K562 (cell line): ENCODE data around the gene HSF2BP. TPM values are rescaled to one million over a fixed set of nuclear protein-coding genes. Genes with fewer than 3 reads are reported as not detected.

Experiments used
- ATAC-seq: fragments of 200-7000 bp; cut with Tn5 transposase; 3 replicates; pipeline ENCODE4 v1.9.1; 2020; ENCODE audit warnings: moderate library complexity
- BruUV-seq: library from RNA; stranded (reverse); fragments of 400-500 nt; replicated peaks from 2 replicates; lab custom pipeline; 2021; lab: Mats Ljungman, UMichigan
- CTCF ChIA-PET: fragments of 300-600 bp; formaldehyde crosslinking; extraction: SDS; loops from one replicate; lab custom pipeline; 2021; ENCODE audit warnings: low intra/inter-chr PET ratio; lab: Yijun Ruan, JAX
- POLR2A ChIA-PET: fragments of 300-600, 350-650 bp; sonication (Branson Sonifier 250); formaldehyde crosslinking; extraction: SDS; loops from one replicate; lab custom pipeline; 2021; ENCODE audit warnings: antibody characterized with exemption, inconsistent platforms; lab: Yijun Ruan, JAX
- DNase-seq, 4 experiments: peaks; one replicate each; pipeline versions ENCODE4 v3.0.0 to v3.0.0-alpha.2; 2011 to 2018; ENCODE audit warnings: low spot score in 3 of 4, mixed read lengths in 3 of 4; ENCODE audit errors: extremely low read depth in 1 of 4
- FAIRE-seq: peaks from 2 replicates; lab custom pipeline; 2011; peaks lifted over from hg19 to GRCh38; lab: Jason Lieb, UNC
- H2AFZ ChIP-seq: 2 replicates; pipeline ENCODE4 v1.6.0; 2011; ENCODE audit warnings: low read depth, low read length, control low read depth, inconsistent platforms
- H3K27ac ChIP-seq: fragments of 200-600 bp; 3 replicates; pipeline ENCODE4 v1.8.0; 2011; ENCODE audit warnings: low read depth, mild to moderate bottlenecking, control low read depth, inconsistent platforms, low read length, moderate library complexity, mixed read lengths; ENCODE audit errors: extremely low read depth
- H3K27me3 ChIP-seq, 2 experiments: fragments of 300-600 bp in 1 of 2; 2 replicates in 1 of 2; 3 replicates in 1 of 2; pipeline versions ENCODE4 v1.6.0 to v1.8.0; 2011; ENCODE audit warnings: inconsistent platforms in 2 of 2, low read length in 2 of 2, mild to moderate bottlenecking in 1 of 2, mixed read lengths in 1 of 2, moderate library complexity in 1 of 2; ENCODE audit not compliant: control insufficient read depth in 2 of 2, insufficient read depth in 2 of 2
- H3K36me3 ChIP-seq: fragments of 300-600 bp; 3 replicates; pipeline ENCODE4 v1.8.0; 2011; ENCODE audit warnings: mild to moderate bottlenecking, low read length, inconsistent platforms; ENCODE audit not compliant: control insufficient read depth, insufficient read depth
- H3K4me1 ChIP-seq, 2 experiments: fragments of 200-600 bp in 1 of 2; replicated peaks in 1 of 2; 2 replicates in 1 of 2; 3 replicates in 1 of 2; pipeline versions ENCODE4 v1.5.1 to v1.8.0; 2011; ENCODE audit warnings: inconsistent platforms in 2 of 2, low read length in 2 of 2, mild to moderate bottlenecking in 1 of 2, mixed read lengths in 1 of 2, moderate library complexity in 1 of 2; ENCODE audit not compliant: control insufficient read depth in 2 of 2, insufficient read depth in 2 of 2
- H3K4me2 ChIP-seq: 2 replicates; pipeline ENCODE4 v1.6.1; 2011; ENCODE audit warnings: low read length, control low read depth, inconsistent platforms, mixed read lengths; ENCODE audit not compliant: insufficient read depth
- H3K4me3 ChIP-seq: fragments of 200-600 bp; sonication (generic), shearing (Covaris generic); 2 replicates; pipeline ENCODE4 v1.5.1; 2016; ENCODE audit warnings: control low read depth, inconsistent platforms
- H3K79me2 ChIP-seq: fragments of 200-600 bp; 3 replicates; pipeline ENCODE4 v1.8.0; 2011; ENCODE audit warnings: low read length, inconsistent platforms; ENCODE audit not compliant: control insufficient read depth, insufficient read depth
- H3K9ac ChIP-seq, 2 experiments: 2 replicates each; pipeline versions ENCODE4 v1.6.0 to v1.6.1; 2011; ENCODE audit warnings: low read depth in 2 of 2, low read length in 2 of 2, control low read depth in 1 of 2, inconsistent platforms in 1 of 2, mild to moderate bottlenecking in 1 of 2, mixed read lengths in 1 of 2; ENCODE audit not compliant: insufficient read depth in 1 of 2
- H3K9me1 ChIP-seq: one replicate; pipeline ENCODE4 v1.6.0; 2011; ENCODE audit warnings: inconsistent platforms, mild to moderate bottlenecking, low read length, moderate library complexity; ENCODE audit not compliant: control insufficient read depth, insufficient read depth
- H3K9me3 ChIP-seq: replicated peaks from 2 replicates; pipeline ENCODE4 v1.5.1; 2011; ENCODE audit warnings: low read depth, low read length, inconsistent platforms; ENCODE audit not compliant: control insufficient read depth, insufficient read depth
- H4K20me1 ChIP-seq: replicated peaks from 2 replicates; pipeline ENCODE4 v1.6.1; 2011; ENCODE audit warnings: low read length, inconsistent platforms, mixed read lengths; ENCODE audit not compliant: control insufficient read depth, insufficient read depth
- ASH1L ChIP-seq: fragments of 450-650 bp; IDR thresholded peaks from 2 replicates; pipeline ENCODE4 v1.6.1; 2018; ENCODE audit warnings: borderline replicate concordance, mild to moderate bottlenecking, low read depth; ENCODE audit not compliant: partially characterized antibody
- E2F8 ChIP-seq: fragments of 450-650 bp; IDR thresholded peaks from 2 replicates; pipeline ENCODE4 v1.7.1; 2018; ENCODE audit warnings: mild to moderate bottlenecking, low read depth; ENCODE audit not compliant: partially characterized antibody
- EHMT2 ChIP-seq: fragments of 450-650 bp; IDR thresholded peaks from 2 replicates; pipeline ENCODE4 v1.6.1; 2018; ENCODE audit warnings: antibody characterized with exemption
- FOSL1 ChIP-seq: fragments of 200-800 bp; sonication (Bioruptor generic); conservative IDR thresholded peaks from 2 replicates; pipeline ENCODE4 v1.6.1; 2016; ENCODE audit warnings: missing genetic modification characterization, missing compliant biosample characterization
- FOXO4 ChIP-seq: fragments of 450-650 bp; formaldehyde crosslinking; IDR thresholded peaks from 2 replicates; pipeline ENCODE4 v1.4.0; 2020; ENCODE audit warnings: mild to moderate bottlenecking, moderate library complexity
- GATAD2A ChIP-seq: fragments of 450-650 bp; IDR thresholded peaks from 2 replicates; pipeline ENCODE4 v1.6.1; 2017
- NONO ChIP-seq, 2 experiments: fragments of 200-400 bp in 1 of 2; fragments of 450-650 bp in 1 of 2; formaldehyde crosslinking in 1 of 2; IDR thresholded peaks; 2 replicates each; pipeline ENCODE4 v1.6.1; 2017; ENCODE audit warnings: low read depth in 2 of 2, mild to moderate bottlenecking in 2 of 2, moderate library complexity in 2 of 2, low read length in 1 of 2
- POLR2B ChIP-seq: fragments of 450-650 bp; IDR thresholded peaks from 2 replicates; pipeline ENCODE4 v1.6.1; 2018; ENCODE audit warnings: low read depth; ENCODE audit not compliant: partially characterized antibody
- POLR2H ChIP-seq: IDR thresholded peaks from 2 replicates; pipeline ENCODE4 v1.6.1; 2016; ENCODE audit warnings: missing genetic modification characterization, low read depth, mild to moderate bottlenecking, control low read depth, missing compliant biosample characterization, moderate library complexity
- RFX5 ChIP-seq: IDR thresholded peaks from 2 replicates; pipeline ENCODE4 v1.6.1; 2011; ENCODE audit warnings: low read depth, mild to moderate bottlenecking, improper control_type of control experiment, low read length
- SAFB ChIP-seq: fragments of 200-400 bp; formaldehyde crosslinking; IDR thresholded peaks from 2 replicates; pipeline ENCODE4 v1.6.1; 2017; ENCODE audit warnings: low read depth, low read length, borderline replicate concordance
- SIX5 ChIP-seq, 2 experiments: IDR thresholded peaks; 2 replicates each; pipeline ENCODE4 v1.6.1; 2011; ENCODE audit warnings: low read length in 2 of 2, borderline replicate concordance in 1 of 2, low read depth in 1 of 2, mild to moderate bottlenecking in 1 of 2, moderate library complexity in 1 of 2; ENCODE audit not compliant: insufficient read depth in 1 of 2
- SMAD4 ChIP-seq: fragments of 250-450 bp; sonication (Bioruptor Pico); conservative IDR thresholded peaks from 2 replicates; pipeline ENCODE4 v1.8.0; 2021; ENCODE audit warnings: inconsistent platforms, mild to moderate bottlenecking, moderate library complexity
- TAF7 ChIP-seq: fragments of 450-650 bp; IDR thresholded peaks from 2 replicates; pipeline ENCODE4 v1.6.1; 2016; ENCODE audit warnings: missing genetic modification characterization, missing compliant biosample characterization
- ZNF282 ChIP-seq: sonication (generic); formaldehyde crosslinking; IDR thresholded peaks from 2 replicates; pipeline ENCODE4 v1.8.1; 2023; ENCODE audit warnings: missing genetic modification reagents
- WGBS: fragments of 100-300 bp; shearing (Covaris generic); methylation state at CpG from one replicate; pipeline ENCODE4 v1.1.6; 2016; ENCODE audit warnings: low coverage, mixed read lengths; ENCODE audit not compliant: insufficient coverage; ENCODE audit errors: missing lambda C conversion rate; 5-methylcytosine and 5-hydroxymethylcytosine counted together
- in situ Hi-C: fragments of 300-500 bp; cut with MboI; formaldehyde crosslinking; loops from 4 replicates; pipeline ENCODE4 v1.15.0; 2018; ENCODE audit warnings: inconsistent platforms, mixed read lengths
- intact Hi-C: fragments of 100-400 bp; cut with micrococcal nuclease; formaldehyde crosslinking; loops from 2 replicates; pipeline ENCODE4 v1.14.2; 2022
- polyA plus RNA-seq, 8 experiments: library from polyadenylated mRNA; depleted of rRNA in 4 of 8; stranded (reverse) in 5 of 8; unstranded in 3 of 8; fragments of >200 nt; fragmentation: Nextera tagmentation in 2 of 8; fragmentation: Illumina TruSeq in 1 of 8; extraction: Ambion mirVana in 2 of 8; extraction: Trizol in 1 of 8; gene quantifications; 2 replicates each; pipeline versions ENCODE4 v1.2.1 to v1.2.3, GENCODE V29; 2011 to 2014; ENCODE audit warnings: inconsistent platforms in 1 of 8, missing spikeins in 1 of 8
- total RNA-seq, 7 experiments: library from RNA; depleted of rRNA in 6 of 7; stranded (reverse); fragments of >200 nt in 6 of 7; fragmentation: Illumina TruSeq in 2 of 7; extraction: Trizol in 2 of 7; gene quantifications; 2 replicates each; pipeline versions ENCODE4 v1.2.1 to v1.2.3, GENCODE V29; 2011 to 2021; ENCODE audit warnings: low replicate concordance in 1 of 7
- TF ChIP-seq, protein P1 (sequence below): fragments of 250-450 bp; sonication (Bioruptor Pico); IDR thresholded peaks from 2 replicates; pipeline ENCODE4 v1.8.0; 2022; ENCODE audit warnings: inconsistent platforms, mild to moderate bottlenecking, moderate library complexity, borderline replicate concordance
- TF ChIP-seq, protein P2 (sequence below): fragments of 250-450 bp; sonication (Bioruptor Pico); IDR thresholded peaks from 2 replicates; pipeline ENCODE4 v1.8.0; 2022; ENCODE audit warnings: moderate library complexity, mild to moderate bottlenecking, inconsistent platforms

The HSF2BP gene
- total and polyA plus RNA-seq, 9 of the 15 experiments (the other 6 are each of a cell fraction or from before 2014, with no cell fraction given), result 0.04 to 0.57 (median 0.20) TPM; not detected in 2

- Histone ChIP-seq H3K4me2 (no peak overlapping the region), H3K4me1 (peaks cover 12 to 23% of the 10 kb centered on the region in 2 experiments; a peak in 4 of 5 replicates), H3K9me3 (peaks cover 2% of the 10 kb centered on the region; the same call in 1 of the 2 replicates), H3K36me3 (peaks cover 59% of the 10 kb centered on the region), H4K20me1 (peaks cover 4% of the 10 kb centered on the region; the same call in 1 of the 2 replicates), H3K27ac (no peak overlapping the region), H3K4me3 (no peak overlapping the region), H3K9ac (peak overlapping the region in 1 of 2 experiments; percentile 11; a peak in 1 of 4 replicates), H2AFZ (no peak overlapping the region), H3K27me3 (no peaks in the 10 kb centered on the region), H3K9me1 (no peaks in the 10 kb centered on the region), H3K79me2 (peaks cover 73% of the 10 kb centered on the region)
- ATAC-seq (no peak), DNase-seq (no peak), FAIRE-seq (peak; percentile 57)
- CTCF ChIA-PET, result no interaction called here
- in situ Hi-C loops (no loop called here), intact Hi-C loops (loop anchor here (5.0 kb wide), 1 partner anchor 65 kb away; no protein-coding TSS in a partner anchor)
- no TSS peak for BruUV-seq
- POLR2A ChIA-PET, result interaction anchor here (1.2 kb wide), 1 partner anchor 10 kb away, joined by 3 read pairs; no protein-coding TSS in a partner anchor
- WGBS, result 73% methylated on average over 6 of the region's 6 CpGs
- no peak for TF ChIP-seq SAFB
- TF ChIP-seq, protein P1, sequence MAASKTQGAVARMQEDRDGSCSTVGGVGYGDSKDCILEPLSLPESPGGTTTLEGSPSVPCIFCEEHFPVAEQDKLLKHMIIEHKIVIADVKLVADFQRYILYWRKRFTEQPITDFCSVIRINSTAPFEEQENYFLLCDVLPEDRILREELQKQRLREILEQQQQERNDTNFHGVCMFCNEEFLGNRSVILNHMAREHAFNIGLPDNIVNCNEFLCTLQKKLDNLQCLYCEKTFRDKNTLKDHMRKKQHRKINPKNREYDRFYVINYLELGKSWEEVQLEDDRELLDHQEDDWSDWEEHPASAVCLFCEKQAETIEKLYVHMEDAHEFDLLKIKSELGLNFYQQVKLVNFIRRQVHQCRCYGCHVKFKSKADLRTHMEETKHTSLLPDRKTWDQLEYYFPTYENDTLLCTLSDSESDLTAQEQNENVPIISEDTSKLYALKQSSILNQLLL (CRISPR knock-in tag), result no peak
- TF ChIP-seq FOXO4, result no peak
- TF ChIP-seq TAF7 (tag), result no peak
- no peak for TF ChIP-seq SMAD4 (CRISPR knock-in tag)
- TF ChIP-seq NONO (IDR thresholded peaks at IDR 0.05; ENCODE audit: low read depth in 2 of 2, low read length in 1 of 2), result no peak
- no peak for TF ChIP-seq POLR2B
- no peak for TF ChIP-seq GATAD2A
- TF ChIP-seq, protein P2, sequence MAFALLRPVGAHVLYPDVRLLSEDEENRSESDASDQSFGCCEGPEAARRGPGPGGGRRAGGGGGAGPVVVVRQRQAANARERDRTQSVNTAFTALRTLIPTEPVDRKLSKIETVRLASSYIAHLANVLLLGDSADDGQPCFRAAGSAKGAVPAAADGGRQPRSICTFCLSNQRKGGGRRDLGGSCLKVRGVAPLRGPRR (CRISPR knock-in tag), result no peak
- no peak for TF ChIP-seq RFX5
- no peak for TF ChIP-seq POLR2H (tag)
- TF ChIP-seq EHMT2, result no peak
- no peak for TF ChIP-seq ZNF282 (CRISPR knock-in tag)
- no peak for TF ChIP-seq E2F8
- no peak for TF ChIP-seq ASH1L
- no peak for TF ChIP-seq FOSL1 (tag)
- no peak for TF ChIP-seq SIX5 (IDR thresholded peaks at IDR 0.05; ENCODE audit: borderline replicate concordance in 1 of 2, insufficient read depth in 1 of 2, low read depth in 1 of 2, low read length in 2 of 2)
Measured at GRCh38 chr21:43662286-43662685, 3.0 kb upstream of the HSF2BP start.
